ENCODE data around the gene PRIMPOL. TPM values are rescaled to one million over a fixed set of nuclear protein-coding genes. Genes with fewer than 3 reads are reported as not detected.

The PRIMPOL gene
- total RNA-seq, 1 experiment from 2014 or later, result 29.5 TPM

Other genes starting within 250 kb of the PRIMPOL start
- 27.4 and 34.4 TPM in 2 replicates for gene IRF2, start 175.2 kb upstream of the PRIMPOL start, total RNA-seq (2021)
- 33.5 and 35.7 TPM in 2 replicates for gene CASP3, start 291 bp upstream of the PRIMPOL start, total RNA-seq (2021)
- gene CENPU, start 84.4 kb downstream of the PRIMPOL start, total RNA-seq (2021), result 25.5 and 47.7 TPM in 2 replicates
- 50.1 and 96.6 TPM in 2 replicates for gene ACSL1, start 176.2 kb downstream of the PRIMPOL start, total RNA-seq (2021)